H54 (cell line): ENCODE data around the gene TRIP12.
"Not testable (repeated sequence)": the region's sequence is repeated elsewhere in the genome, so short reads cannot be mapped to it uniquely, and the experiment has no call there.

Source experiments
- DNase-seq: peaks from one replicate; pipeline ENCODE4 v3.0.0; 2011; ENCODE audit warnings: low spot score, mixed read lengths; ENCODE audit not compliant: insufficient read length
- FAIRE-seq: peaks from 3 replicates; lab custom pipeline; 2011; peaks lifted over from hg19 to GRCh38; lab: Jason Lieb, UNC
- POLR2A ChIP-seq: IDR thresholded peaks from 2 replicates; pipeline ENCODE4 v1.6.1; 2011; ENCODE audit warnings: low read depth, mild to moderate bottlenecking, low read length

The TRIP12 gene

DNA sequence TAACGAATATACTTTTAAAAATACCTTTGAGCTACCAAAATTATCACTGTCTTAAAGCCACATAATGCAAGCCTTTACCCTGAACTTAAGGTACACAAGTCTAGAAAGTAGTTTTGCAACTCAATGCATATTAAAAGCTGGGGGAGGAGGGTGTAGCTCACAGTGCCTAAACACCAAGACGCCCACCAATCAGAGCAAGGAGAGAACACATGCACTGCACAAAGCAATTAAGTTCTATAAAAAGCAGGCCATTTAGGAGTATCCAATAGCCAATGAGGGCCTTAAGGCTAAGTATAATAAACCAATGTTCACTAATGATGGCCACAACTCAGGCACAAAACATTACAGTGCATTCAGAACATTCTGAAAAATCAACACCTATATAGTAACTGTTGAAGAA, 16.2 kb downstream of the TRIP12 start:
- no peak for TF ChIP-seq POLR2A
- DNase-seq, result no peak
- FAIRE-seq, result no peak

DNA sequence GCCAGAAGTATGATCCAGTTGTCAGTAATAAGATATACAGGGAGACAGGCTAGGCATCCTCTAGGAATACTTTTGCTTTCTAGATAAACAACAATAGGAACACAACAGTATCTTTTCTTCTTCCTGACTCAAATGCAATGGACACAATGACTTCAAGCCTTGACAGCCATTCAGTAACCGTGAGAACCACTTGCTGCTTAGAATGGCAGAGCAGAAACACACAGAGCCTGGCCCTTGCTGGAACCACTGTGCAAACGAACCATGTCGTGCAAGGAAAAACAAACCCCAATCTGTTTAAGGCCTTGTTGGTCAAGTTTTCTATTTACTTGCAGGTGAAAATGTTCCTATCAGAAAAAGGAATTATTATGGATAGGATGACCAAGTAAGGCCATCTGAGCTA, 18.8 kb downstream of the TRIP12 start:
- no peak for FAIRE-seq

DNA sequence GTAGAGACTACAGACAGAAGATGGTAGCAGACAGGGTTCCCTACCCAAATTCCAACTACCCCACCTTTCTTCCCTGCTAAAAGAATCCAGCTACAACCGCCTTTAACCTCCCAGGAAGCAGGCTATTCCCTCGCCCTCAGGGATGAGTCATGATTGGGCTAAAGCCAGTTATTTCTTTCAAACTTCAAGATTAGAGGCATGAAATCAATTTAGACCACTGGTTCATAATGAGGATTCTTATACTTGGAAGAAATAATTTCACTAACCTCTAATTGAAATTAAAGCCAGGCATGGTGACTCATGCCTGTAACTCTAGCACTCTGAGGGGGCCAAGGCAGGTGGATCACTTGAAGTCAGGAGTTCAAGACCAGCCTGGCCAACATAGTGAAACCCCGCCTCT, 20.0 kb downstream of the TRIP12 start:
- TF ChIP-seq POLR2A, result no peak
- FAIRE-seq (peak; percentile 90), DNase-seq (peak; percentile 47)

More for the DNA sequence above, 18.8 kb downstream of the TRIP12 start:
- DNase-seq, result no peak
- no peak for TF ChIP-seq POLR2A

DNA sequence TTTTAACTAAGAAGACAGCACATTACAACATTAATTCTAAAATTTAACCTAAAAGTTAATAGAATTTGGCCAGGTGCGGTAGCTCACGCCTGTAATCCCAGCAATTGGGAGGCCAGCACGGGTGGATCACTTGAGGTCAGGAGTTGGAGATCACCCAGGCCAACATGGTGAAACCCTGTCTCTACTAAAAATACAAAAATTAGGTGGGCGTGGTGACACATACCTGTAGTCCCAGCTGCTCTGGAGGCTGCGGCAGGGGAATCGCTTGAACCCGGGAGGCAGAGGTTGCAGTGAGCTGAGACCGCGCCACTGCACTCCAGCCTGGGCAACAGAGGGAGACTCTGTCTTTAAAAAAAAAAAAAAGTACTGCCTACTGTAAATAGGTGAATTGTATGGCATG, 21.3 kb downstream of the TRIP12 start:
- not testable (repeated sequence) for FAIRE-seq, DNase-seq

DNA sequence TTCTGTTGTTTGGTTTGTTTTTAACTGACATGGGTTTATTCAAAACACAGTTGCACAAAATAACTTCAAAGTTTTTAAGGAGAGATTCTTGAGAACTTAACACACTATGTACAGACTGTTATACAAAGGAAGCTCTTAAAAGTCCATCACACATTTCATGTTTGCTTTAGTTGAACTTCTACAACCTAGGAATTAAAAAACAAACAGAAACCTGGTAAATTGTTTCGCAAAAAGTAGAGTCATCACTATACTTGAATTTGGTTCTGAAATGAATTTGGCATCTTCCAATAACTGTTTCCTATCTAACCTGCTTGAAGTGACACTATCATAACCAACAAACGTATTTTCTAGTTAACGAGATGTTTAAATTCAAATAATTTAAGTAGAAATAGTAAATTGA, 21.8 kb downstream of the TRIP12 start:
- FAIRE-seq, result no peak
- DNase-seq, result no peak
- no peak for TF ChIP-seq POLR2A

DNA sequence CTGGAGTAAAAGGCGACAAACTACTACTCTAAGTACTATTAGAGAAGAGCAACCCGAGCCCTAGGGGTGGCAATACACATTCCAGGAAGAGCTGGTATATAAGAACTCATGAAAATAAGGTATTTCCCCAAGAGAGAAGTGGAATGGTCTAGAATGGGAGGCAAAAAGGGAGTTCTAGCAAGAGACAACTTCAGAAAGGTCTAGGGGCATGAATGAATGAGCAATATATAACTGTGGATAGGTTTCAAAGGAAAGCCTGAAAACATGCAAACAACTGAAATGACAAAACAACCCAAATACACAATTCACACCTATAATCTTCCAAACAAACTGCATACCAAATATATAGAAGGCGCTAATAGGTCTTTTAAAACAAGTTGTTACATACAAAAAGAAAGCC, 22.2 kb downstream of the TRIP12 start:
- DNase-seq (no peak), FAIRE-seq (no peak)
- TF ChIP-seq POLR2A, result no peak

DNA sequence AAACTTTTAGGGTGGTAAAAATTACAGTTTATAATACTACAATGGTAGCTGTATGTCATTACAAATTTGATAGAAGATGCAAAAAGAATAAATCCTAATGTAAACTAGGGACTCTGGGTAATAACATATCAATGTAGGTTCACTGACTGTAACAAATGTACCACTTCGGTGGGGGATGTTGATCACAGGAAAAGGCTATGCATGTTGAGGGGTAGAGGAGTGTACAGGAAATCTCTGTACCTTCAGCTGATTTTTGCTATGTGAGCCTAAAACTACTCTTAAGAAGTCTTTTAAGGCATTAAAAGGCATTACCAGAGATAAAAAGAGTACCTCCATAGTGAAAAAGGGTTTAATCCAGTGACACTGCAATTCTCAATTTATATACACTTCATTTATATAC, 25.0 kb downstream of the TRIP12 start:
- FAIRE-seq, result no peak
- TF ChIP-seq POLR2A, result no peak
- no peak for DNase-seq

DNA sequence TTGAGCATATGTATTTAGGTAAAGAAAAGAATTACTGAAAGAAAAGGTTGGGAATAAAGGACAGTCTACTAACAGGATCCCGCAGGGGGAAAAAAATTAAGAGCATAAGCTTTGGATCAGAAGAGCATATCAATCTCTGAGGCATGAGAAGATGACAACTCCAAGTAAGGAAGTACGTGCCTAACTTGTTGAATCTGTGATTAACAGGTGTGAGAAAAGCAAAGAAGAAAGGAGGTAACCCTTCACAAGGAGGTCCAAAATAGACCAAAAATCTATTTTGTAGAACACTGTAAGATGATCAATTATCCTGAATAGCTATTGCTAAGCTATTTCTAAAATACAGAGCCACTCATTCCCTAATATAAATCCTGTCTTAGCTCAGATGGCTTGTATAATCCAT, 32.8 kb downstream of the TRIP12 start:
- FAIRE-seq (no peak), DNase-seq (no peak)
- TF ChIP-seq POLR2A, result no peak

DNA sequence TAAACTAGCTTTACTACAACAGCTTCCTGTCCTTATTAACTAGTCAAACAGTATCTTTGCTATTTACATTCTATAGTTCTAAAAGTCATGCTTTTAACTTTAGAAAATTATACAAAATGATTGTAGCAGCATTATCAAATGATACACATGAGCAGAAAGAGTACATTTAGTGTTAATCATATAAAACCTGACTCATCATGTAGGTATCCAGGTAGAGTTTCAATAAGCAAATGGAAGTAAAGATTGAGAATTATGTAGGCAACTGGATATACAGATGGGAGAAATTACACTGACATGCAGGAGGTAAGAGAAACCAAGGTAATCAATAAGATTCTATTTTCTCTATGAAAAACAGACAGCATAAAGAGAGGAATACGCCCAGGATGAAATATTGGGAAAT, 33.8 kb downstream of the TRIP12 start:
- FAIRE-seq, result peak; percentile 67
- DNase-seq, result no peak
- TF ChIP-seq POLR2A, result no peak

DNA sequence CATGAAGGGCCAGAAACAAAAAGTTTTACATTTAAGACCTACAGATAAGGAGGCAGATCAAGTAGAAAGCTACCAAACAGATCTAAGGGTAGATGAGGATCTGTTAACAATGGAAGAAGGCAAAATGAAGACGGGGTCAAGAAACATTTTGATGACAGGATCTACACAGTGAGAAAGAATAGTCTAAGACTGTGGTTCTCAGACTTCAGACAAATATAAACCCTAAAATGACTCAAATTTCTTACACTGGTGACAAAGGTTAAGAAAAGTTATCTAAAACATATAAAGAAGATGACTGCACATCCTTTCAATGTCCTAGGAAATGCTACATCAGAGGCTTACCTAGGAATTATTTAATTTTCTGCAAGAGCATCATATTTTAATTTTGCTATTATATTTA, 34.4 kb downstream of the TRIP12 start:
- FAIRE-seq, result no peak
- DNase-seq, result no peak
- TF ChIP-seq POLR2A, result no peak

DNA sequence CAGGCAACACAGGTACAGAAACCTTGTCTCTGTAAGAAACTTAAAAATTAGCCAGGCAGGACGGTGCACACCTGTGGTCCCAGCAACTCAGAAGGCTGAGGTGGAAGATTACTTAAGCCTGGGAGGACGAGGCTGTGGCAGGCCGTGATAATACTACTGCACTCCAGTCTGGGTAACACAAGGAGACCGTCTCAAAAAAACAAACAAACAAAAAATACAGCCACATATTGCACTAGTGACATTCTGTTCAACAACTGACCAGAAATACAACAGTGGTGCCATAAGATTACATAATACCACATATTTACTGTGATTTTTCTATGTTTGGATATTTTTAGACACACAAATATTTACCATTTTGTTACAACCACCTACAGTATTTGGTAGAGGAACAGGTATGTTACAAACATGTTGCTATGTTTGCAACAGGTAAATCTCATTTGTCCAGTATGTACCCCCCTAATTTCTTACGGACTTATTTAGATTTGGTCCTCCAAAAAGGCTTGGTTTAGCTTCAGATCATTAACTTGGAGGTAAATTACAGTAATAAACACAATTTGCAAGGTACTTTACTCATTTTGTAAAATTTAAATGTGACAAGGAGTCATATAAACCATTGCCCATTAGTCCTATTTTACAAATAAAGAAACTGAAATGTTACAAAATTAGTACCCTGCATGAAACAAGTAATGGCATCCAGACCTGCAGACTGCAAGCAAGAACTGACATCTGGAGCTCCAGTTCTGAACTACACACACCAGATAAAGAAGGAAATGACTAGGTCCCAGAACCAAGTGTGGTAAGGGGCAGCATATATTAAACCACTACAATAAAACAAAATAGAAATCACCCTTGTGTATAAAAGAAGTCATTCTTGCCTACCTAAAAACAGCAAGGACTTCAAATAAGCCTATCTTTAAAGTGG, 36.8 kb downstream of the TRIP12 start:
- TF ChIP-seq POLR2A, result no peak
- DNase-seq (no peak), FAIRE-seq (peak; percentile 23)

DNA sequence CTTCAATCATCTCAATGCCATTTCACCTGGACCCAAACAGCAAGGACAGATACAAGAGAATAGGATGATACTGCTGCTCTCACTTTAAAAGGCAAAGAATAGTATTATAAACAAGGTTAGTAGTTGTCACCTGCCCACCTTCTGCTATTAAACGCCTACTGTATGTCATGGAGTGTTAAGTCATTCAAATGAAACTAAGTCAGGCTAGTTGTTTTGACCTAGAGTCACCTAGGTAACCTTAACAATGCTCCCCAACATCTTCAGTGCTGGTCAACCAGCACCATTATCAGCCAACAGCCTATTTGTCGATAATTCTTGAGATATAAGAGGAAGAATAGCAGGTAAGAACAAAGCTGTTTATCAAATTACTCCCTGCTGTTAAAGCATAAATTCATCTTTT, 39.2 kb downstream of the TRIP12 start:
- no peak for TF ChIP-seq POLR2A
- no peak for FAIRE-seq
- no peak for DNase-seq

DNA sequence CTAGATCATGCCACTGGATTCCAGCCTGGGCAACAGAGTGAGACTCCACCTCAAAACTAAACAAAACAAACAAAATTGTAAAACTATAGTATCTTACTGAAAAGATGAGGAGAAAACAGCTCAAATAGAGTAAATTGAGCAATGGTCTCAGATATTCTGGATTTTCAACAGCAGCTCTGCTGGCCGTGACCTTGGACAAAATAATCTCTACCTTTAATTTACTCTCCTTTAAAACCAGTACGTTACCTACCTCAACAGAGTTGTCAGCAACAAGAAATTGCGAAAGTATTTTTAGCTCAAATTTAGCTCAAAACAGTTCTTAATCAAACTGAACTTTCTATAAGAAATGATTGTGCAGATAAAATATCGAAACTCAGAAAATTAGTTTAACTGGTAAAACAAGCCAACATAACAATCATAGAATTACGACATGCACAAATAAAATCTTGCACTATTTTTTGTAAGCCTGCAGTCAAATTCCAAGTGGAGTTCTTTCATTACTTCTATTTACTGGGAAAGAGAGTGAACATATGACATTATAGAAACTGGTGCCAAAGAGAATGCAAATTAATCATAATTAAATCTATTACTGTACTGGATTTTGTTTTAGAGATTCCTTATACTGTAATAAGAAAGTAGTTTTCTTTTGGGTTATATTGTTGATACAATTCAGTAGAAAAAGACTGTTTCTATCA, 40.8 kb downstream of the TRIP12 start:
- FAIRE-seq, result no peak
- TF ChIP-seq POLR2A, result no peak

DNA sequence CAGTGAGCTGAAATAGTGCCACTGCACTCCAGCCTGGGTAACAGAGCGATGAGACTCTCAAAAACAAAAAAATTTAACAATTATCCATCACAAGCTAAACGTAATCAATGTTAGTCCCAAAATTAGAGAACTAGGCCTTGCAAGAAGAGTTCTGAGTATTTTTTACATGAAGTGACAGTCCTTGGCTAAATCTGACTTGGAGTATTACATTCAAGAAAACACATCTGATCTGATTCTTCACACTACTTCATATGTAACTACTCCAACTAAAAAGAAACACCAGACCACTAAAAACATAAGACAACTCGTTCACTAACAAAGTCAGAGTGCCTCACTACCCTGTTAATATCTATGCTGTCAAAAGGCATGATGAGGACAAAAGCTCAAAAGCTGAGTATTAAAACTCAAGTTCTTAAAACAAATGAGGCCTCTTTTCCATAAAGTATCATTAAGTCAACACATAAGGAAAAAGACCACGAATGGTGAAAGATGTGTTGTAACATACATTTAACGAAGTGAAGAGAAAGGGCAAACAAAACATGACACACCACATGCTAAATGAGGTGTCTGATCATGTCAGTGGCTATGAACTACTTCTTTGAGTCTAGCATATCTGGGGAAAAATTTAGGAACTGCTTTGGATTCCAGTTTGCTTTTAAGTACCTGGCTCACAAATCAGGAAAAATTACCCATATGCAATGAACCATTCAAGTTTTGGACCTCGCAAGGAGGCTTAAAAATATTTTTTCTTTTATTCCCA, 42.4 kb downstream of the TRIP12 start:
- DNase-seq, result no peak
- no peak for TF ChIP-seq POLR2A
- no peak for FAIRE-seq

More for the DNA sequence above, 40.8 kb downstream of the TRIP12 start:
- no peak for DNase-seq
